ENCODE data around the gene TTBK1. TPM values are rescaled to one million over a fixed set of nuclear protein-coding genes. Genes with fewer than 3 reads are reported as not detected.
A peak's percentile ranks its signal among the peaks of the same experiment; 100 is the strongest.

The TTBK1 gene
- total RNA-seq, 1 donor from 2014 or later, result 0.27 TPM

- H3K36me3 ChIP-seq, result no peaks in the 10 kb centered on the region
- intact Hi-C loops (cut with micrococcal nuclease), result no loop called here
- H3K9me3 ChIP-seq (replicated peaks), result no peaks in the 10 kb centered on the region
- no peak for TF ChIP-seq CTCF (IDR thresholded peaks at IDR 0.05; ENCODE audit: borderline replicate concordance)
- peaks cover 55% of the 10 kb centered on the region for H3K27me3 ChIP-seq (ENCODE audit: low read depth)
- peaks cover 18% of the 10 kb centered on the region for H3K4me1 ChIP-seq
- no peak overlapping the region for H3K27ac ChIP-seq (replicated peaks)
- peak overlapping the region; percentile 64 for H3K4me3 ChIP-seq
- no peak for DNase-seq
Measured at GRCh38 chr6:43275801-43276576, 32.7 kb downstream of the TTBK1 start.

GRCh38 chr6:43276577-43277305, 33.5 kb downstream of the TTBK1 start:
- Histone ChIP-seq H3K27me3 (ENCODE audit: low read depth) (peaks cover 55% of the 10 kb centered on the region), H3K4me1 (peaks cover 18% of the 10 kb centered on the region), H3K9me3 (replicated peaks) (no peaks in the 10 kb centered on the region), H3K4me3 (peak overlapping the region; percentile 64), H3K36me3 (no peaks in the 10 kb centered on the region), H3K27ac (replicated peaks) (no peak overlapping the region)
- intact Hi-C loops (cut with micrococcal nuclease), result no loop called here
- no peak for DNase-seq
- no peak for TF ChIP-seq CTCF (IDR thresholded peaks at IDR 0.05; ENCODE audit: borderline replicate concordance)

GRCh38 chr6:43277306-43277642, 34.0 kb downstream of the TTBK1 start:
- intact Hi-C loops (cut with micrococcal nuclease), result no loop called here
- Histone ChIP-seq H3K4me1 (peaks cover 18% of the 10 kb centered on the region), H3K4me3 (no peak overlapping the region), H3K27ac (replicated peaks) (no peak overlapping the region), H3K9me3 (replicated peaks) (no peaks in the 10 kb centered on the region), H3K36me3 (no peaks in the 10 kb centered on the region), H3K27me3 (ENCODE audit: low read depth) (peaks cover 57% of the 10 kb centered on the region)
- TF ChIP-seq CTCF (IDR thresholded peaks at IDR 0.05; ENCODE audit: borderline replicate concordance), result no peak
- DNase-seq, result no peak

- Histone ChIP-seq H3K27me3 (ENCODE audit: low read depth) (peaks cover 59% of the 10 kb centered on the region), H3K9me3 (replicated peaks) (no peaks in the 10 kb centered on the region), H3K4me1 (peaks cover 18% of the 10 kb centered on the region), H3K4me3 (no peak overlapping the region), H3K27ac (replicated peaks) (no peak overlapping the region), H3K36me3 (no peaks in the 10 kb centered on the region)
- no peak for TF ChIP-seq CTCF (IDR thresholded peaks at IDR 0.05; ENCODE audit: borderline replicate concordance)
- intact Hi-C loops (cut with micrococcal nuclease), result no loop called here
- DNase-seq, result no peak
Measured at GRCh38 chr6:43277643-43278523, 34.6 kb downstream of the TTBK1 start.

- intact Hi-C loops (cut with micrococcal nuclease), result no loop called here
- no peak overlapping the region for H3K27ac ChIP-seq (replicated peaks)
Measured at GRCh38 chr6:43278524-43279078, 35.3 kb downstream of the TTBK1 start.

More at GRCh38 chr6:43278524-43279078, 35.3 kb downstream of the TTBK1 start:
- Histone ChIP-seq H3K36me3 (no peaks in the 10 kb centered on the region), H3K4me1 (peaks cover 18% of the 10 kb centered on the region), H3K4me3 (no peak overlapping the region), H3K27me3 (ENCODE audit: low read depth) (peaks cover 59% of the 10 kb centered on the region), H3K9me3 (replicated peaks) (no peaks in the 10 kb centered on the region)
- TF ChIP-seq CTCF (IDR thresholded peaks at IDR 0.05; ENCODE audit: borderline replicate concordance), result no peak
- DNase-seq, result no peak

Data from left ventricle myocardium inferior (tissue), 1 donor.